ENCODE measurements around the gene XPNPEP1. TPM values are rescaled to one million over a fixed set of nuclear protein-coding genes. Genes with fewer than 3 reads are reported as not detected.

Gene XPNPEP1
- total RNA-seq, 4 donors from 2014 or later = 108 to 298 (median 127) TPM

DNA sequence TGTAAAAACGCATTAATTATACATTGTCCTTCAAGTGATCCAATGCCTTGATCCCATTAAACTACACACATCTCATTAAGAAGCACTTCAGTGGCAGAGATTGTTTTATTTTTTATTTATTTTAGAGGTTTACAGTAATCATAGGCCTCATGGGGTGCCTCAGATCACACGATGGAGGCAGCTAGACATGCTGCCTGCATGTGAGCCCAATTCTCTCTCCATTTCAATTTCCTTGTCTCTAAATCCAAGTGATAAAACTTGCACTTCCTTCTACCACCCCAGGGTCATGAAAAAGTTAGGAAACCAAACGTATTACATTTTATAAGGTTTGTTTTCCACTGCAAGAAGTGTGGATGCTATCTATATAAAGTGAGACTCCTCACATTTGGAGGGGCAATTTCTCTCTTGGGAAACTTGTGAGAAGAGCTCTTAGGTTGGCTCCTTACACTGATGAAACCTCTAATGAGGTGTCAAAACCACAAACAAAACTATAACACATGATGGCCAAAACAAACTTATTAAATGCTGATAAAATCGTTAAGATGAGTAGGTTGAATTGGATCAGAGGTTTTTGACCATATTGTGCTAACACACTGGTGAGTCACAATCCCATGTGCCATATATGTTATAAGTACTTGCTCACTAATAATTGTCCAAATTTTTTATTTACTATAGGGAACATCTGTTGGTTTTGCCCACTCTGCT is 22.3 kb upstream of the XPNPEP1 start:
- intact Hi-C loops (cut with DNase I; ENCODE audit: low total_unique reads) = no loop called here
- Histone ChIP-seq H3K9me3 (no peaks in the 10 kb centered on the region), H3K27ac (no peak overlapping the region), H3K36me3 (no peaks in the 10 kb centered on the region), H3K4me1 (peaks cover 0 to 8% (median 0%) of the 10 kb centered on the region in 4 donors), H3K4me3 (no peak overlapping the region), H3K27me3 (no peaks in the 10 kb centered on the region)
- WGBS, 2 donors (ENCODE audit: low coverage in 1 of 2) = 48 to 55% methylated on average over 3 to 4 of the region's 4 CpGs
- no peak for DNase-seq
- in situ Hi-C loops (cut with MboI; ENCODE audit: low pct_ligation_motif_present in 1 of 4, low pct_unique_long_range_greater_than_20kb in 1 of 4, low sequenced_read_pairs in 3 of 4) = no loop called here
- TF ChIP-seq POLR2A (IDR thresholded peaks at IDR 0.05) (no peak), EP300 (IDR thresholded peaks at IDR 0.05; ENCODE audit: low read depth) (no peak), POLR2AphosphoS5 (IDR thresholded peaks at IDR 0.05) (no peak)
- TF ChIP-seq, protein P1, sequence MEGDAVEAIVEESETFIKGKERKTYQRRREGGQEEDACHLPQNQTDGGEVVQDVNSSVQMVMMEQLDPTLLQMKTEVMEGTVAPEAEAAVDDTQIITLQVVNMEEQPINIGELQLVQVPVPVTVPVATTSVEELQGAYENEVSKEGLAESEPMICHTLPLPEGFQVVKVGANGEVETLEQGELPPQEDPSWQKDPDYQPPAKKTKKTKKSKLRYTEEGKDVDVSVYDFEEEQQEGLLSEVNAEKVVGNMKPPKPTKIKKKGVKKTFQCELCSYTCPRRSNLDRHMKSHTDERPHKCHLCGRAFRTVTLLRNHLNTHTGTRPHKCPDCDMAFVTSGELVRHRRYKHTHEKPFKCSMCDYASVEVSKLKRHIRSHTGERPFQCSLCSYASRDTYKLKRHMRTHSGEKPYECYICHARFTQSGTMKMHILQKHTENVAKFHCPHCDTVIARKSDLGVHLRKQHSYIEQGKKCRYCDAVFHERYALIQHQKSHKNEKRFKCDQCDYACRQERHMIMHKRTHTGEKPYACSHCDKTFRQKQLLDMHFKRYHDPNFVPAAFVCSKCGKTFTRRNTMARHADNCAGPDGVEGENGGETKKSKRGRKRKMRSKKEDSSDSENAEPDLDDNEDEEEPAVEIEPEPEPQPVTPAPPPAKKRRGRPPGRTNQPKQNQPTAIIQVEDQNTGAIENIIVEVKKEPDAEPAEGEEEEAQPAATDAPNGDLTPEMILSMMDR (IDR thresholded peaks at IDR 0.05) = no peak

- Histone ChIP-seq H3K36me3 (no peaks in the 10 kb centered on the region), H3K4me1 (peaks cover 0 to 8% (median 0%) of the 10 kb centered on the region in 4 donors), H3K27ac (no peak overlapping the region), H3K9me3 (no peaks in the 10 kb centered on the region), H3K27me3 (no peaks in the 10 kb centered on the region), H3K4me3 (no peak overlapping the region)
- WGBS, 2 donors (ENCODE audit: low coverage in 1 of 2) = 70% methylated on average over 1 of the region's 1 CpG; no CpG with 5 or more reads in 1 of the 2 donors
- DNase-seq = no peak
- in situ Hi-C loops (cut with MboI; ENCODE audit: low pct_ligation_motif_present in 1 of 4, low pct_unique_long_range_greater_than_20kb in 1 of 4, low sequenced_read_pairs in 3 of 4) = no loop called here
- no peak for TF ChIP-seq EP300 (IDR thresholded peaks at IDR 0.05; ENCODE audit: low read depth)
- TF ChIP-seq POLR2AphosphoS5 (IDR thresholded peaks at IDR 0.05) = no peak
- TF ChIP-seq POLR2A (IDR thresholded peaks at IDR 0.05) = no peak
- TF ChIP-seq, protein P1 (IDR thresholded peaks at IDR 0.05) = no peak
- intact Hi-C loops (cut with DNase I; ENCODE audit: low total_unique reads) = no loop called here
These were observed 21.3 kb upstream of the XPNPEP1 start for GRCh38 chr10:109944613-109945012.

DNA sequence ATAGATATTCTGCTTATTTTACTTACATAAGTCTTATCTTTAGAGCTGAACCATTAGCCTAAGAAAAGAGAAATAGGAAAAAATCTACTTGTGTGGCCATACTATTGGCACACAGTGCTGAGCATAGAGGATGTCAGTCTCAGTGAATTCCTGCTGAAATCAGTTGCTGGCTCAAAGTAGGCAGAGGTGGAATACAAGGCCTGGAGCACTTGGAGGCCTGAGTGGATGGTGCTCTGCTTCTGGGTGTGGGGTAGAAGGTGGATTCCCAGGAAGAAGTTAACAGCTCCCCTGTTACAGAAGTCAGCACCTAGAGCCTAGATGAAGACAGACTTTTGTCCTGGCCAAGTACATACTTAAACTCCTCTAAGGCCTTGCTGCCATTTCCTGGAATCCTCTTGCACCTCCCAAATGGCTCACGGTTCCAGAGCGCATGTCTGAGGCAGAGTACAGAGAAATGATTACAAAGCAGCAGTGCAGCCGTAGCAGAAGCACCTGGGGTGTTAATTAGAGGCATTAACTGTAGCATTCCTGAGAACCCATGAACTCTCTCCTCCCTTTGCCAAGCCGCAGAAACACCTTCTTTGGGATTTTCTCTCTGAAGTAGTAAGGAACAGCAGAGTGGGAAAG is 18.0 kb upstream of the XPNPEP1 start:
- no peak overlapping the region for H3K4me3 ChIP-seq
- no peak for DNase-seq
- no peaks in the 10 kb centered on the region for H3K9me3 ChIP-seq
- in situ Hi-C loops (cut with MboI; ENCODE audit: low pct_ligation_motif_present in 1 of 4, low pct_unique_long_range_greater_than_20kb in 1 of 4, low sequenced_read_pairs in 3 of 4) = no loop called here
- no peaks in the 10 kb centered on the region for H3K27me3 ChIP-seq
- peaks cover 0 to 8% (median 0%) of the 10 kb centered on the region in 4 donors for H3K4me1 ChIP-seq
- no peak overlapping the region for H3K27ac ChIP-seq
- intact Hi-C loops (cut with DNase I; ENCODE audit: low total_unique reads) = no loop called here
- H3K36me3 ChIP-seq = no peaks in the 10 kb centered on the region
- WGBS, 2 donors (ENCODE audit: low coverage in 1 of 2) = 79% methylated on average over 4 of the region's 4 CpGs; no CpG with 5 or more reads in 1 of the 2 donors
- TF ChIP-seq POLR2A (IDR thresholded peaks at IDR 0.05) (no peak), POLR2AphosphoS5 (IDR thresholded peaks at IDR 0.05) (no peak), EP300 (IDR thresholded peaks at IDR 0.05; ENCODE audit: low read depth) (no peak)
- TF ChIP-seq, protein P1 (IDR thresholded peaks at IDR 0.05) = no peak

DNA sequence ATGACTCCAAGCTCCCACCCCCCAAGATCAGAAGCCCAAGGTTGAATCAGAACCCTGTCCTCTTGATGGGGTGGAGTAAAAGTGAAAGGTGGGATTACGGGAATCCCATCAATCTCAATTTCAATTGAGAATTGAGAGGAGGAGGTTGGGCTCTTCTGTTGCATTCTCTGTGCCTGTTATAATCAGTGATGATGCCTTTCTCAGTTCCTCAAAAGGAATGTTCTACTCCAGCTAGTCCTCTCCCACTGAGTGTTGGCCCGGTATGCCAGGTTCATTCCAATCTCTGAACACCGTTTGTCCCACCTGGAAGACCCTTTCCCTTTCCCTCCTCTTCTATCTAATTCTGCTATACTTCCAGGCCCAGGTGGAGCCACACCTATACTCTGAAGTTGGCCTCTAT is 17.2 kb upstream of the XPNPEP1 start:
- in situ Hi-C loops (cut with MboI; ENCODE audit: low pct_ligation_motif_present in 1 of 4, low pct_unique_long_range_greater_than_20kb in 1 of 4, low sequenced_read_pairs in 3 of 4) (no loop called here), intact Hi-C loops (cut with DNase I; ENCODE audit: low total_unique reads) (no loop called here)
- no peak for DNase-seq
- no peaks in the 10 kb centered on the region for H3K9me3 ChIP-seq
- H3K27ac ChIP-seq = no peak overlapping the region
- no peak overlapping the region for H3K4me3 ChIP-seq
- H3K4me1 ChIP-seq = peaks cover 0 to 8% (median 0%) of the 10 kb centered on the region in 4 donors
- WGBS, 2 donors (ENCODE audit: low coverage in 1 of 2) = 91 to 94% methylated on average over 3 of the region's 3 CpGs
- TF ChIP-seq, protein P1 (IDR thresholded peaks at IDR 0.05) = no peak
- TF ChIP-seq EP300 (IDR thresholded peaks at IDR 0.05; ENCODE audit: low read depth) = no peak
- TF ChIP-seq POLR2AphosphoS5 (IDR thresholded peaks at IDR 0.05) = no peak
- TF ChIP-seq POLR2A (IDR thresholded peaks at IDR 0.05) = no peak
- no peaks in the 10 kb centered on the region for H3K27me3 ChIP-seq
- H3K36me3 ChIP-seq = no peaks in the 10 kb centered on the region

All from transverse colon (tissue), 4 donors.